HG03571 (cell line): Measurements from ENCODE around the gene MBD5.

Experiments used
- ATAC-seq: cut with Tn5 transposase; IDR thresholded peaks from one replicate; pipeline ENCODE4 v1.9.1; 2021; ENCODE audit not compliant: unreplicated experiment

Gene MBD5

GRCh38 chr2:148209603-148210002 lies 188.7 kb downstream of the MBD5 start:
- ATAC-seq = no peak

GRCh38 chr2:148218326-148219075 lies 197.6 kb downstream of the MBD5 start:
- ATAC-seq = no peak

GRCh38 chr2:148221166-148221565 lies 200.3 kb downstream of the MBD5 start:
- ATAC-seq = no peak

- ATAC-seq = no peak
Measured at GRCh38 chr2:148221926-148222325, 201.0 kb downstream of the MBD5 start.

GRCh38 chr2:148231858-148232257 lies 211.0 kb downstream of the MBD5 start:
- no peak for ATAC-seq

- no peak for ATAC-seq
Measured at GRCh38 chr2:148234143-148234542, 213.3 kb downstream of the MBD5 start.

GRCh38 chr2:148237911-148238310 lies 217.0 kb downstream of the MBD5 start:
- no peak for ATAC-seq

- ATAC-seq = no peak
Measured at GRCh38 chr2:148238561-148238960, 217.7 kb downstream of the MBD5 start.

GRCh38 chr2:148240838-148241237 lies 219.9 kb downstream of the MBD5 start:
- ATAC-seq = no peak

- no peak for ATAC-seq
Measured at GRCh38 chr2:148244593-148245292, 223.9 kb downstream of the MBD5 start.

GRCh38 chr2:148251993-148252392 lies 231.1 kb downstream of the MBD5 start:
- no peak for ATAC-seq

GRCh38 chr2:148252646-148253045 lies 231.8 kb downstream of the MBD5 start:
- ATAC-seq = no peak

- ATAC-seq = no peak
Measured at GRCh38 chr2:148253685-148254084, 232.8 kb downstream of the MBD5 start.

GRCh38 chr2:148255929-148256328 lies 235.0 kb downstream of the MBD5 start:
- no peak for ATAC-seq

- ATAC-seq = no peak
Measured at GRCh38 chr2:148257276-148257675, 236.4 kb downstream of the MBD5 start.

- ATAC-seq = no peak
Measured at GRCh38 chr2:148258124-148258523, 237.2 kb downstream of the MBD5 start.

- ATAC-seq = no peak
Measured at GRCh38 chr2:148259674-148260073, 238.8 kb downstream of the MBD5 start.

- no peak for ATAC-seq
Measured at GRCh38 chr2:148263890-148264289, 243.0 kb downstream of the MBD5 start.

GRCh38 chr2:148273158-148273691 lies 252.3 kb downstream of the MBD5 start:
- no peak for ATAC-seq

GRCh38 chr2:148279216-148279615 lies 258.3 kb downstream of the MBD5 start:
- ATAC-seq = no peak

- no peak for ATAC-seq
Measured at GRCh38 chr2:148282201-148282600, 261.3 kb downstream of the MBD5 start.

GRCh38 chr2:148292431-148292830 lies 271.5 kb downstream of the MBD5 start:
- no peak for ATAC-seq
